Middle frontal gyrus (tissue), 1 donor: ENCODE data around the gene STRADA.

Experiments
- DNase-seq: peaks from one replicate; pipeline ENCODE4 v3.0.0-alpha.2; 2015; ENCODE audit warnings: low spot score; ENCODE audit errors: extremely low spot score

The STRADA gene

DNA sequence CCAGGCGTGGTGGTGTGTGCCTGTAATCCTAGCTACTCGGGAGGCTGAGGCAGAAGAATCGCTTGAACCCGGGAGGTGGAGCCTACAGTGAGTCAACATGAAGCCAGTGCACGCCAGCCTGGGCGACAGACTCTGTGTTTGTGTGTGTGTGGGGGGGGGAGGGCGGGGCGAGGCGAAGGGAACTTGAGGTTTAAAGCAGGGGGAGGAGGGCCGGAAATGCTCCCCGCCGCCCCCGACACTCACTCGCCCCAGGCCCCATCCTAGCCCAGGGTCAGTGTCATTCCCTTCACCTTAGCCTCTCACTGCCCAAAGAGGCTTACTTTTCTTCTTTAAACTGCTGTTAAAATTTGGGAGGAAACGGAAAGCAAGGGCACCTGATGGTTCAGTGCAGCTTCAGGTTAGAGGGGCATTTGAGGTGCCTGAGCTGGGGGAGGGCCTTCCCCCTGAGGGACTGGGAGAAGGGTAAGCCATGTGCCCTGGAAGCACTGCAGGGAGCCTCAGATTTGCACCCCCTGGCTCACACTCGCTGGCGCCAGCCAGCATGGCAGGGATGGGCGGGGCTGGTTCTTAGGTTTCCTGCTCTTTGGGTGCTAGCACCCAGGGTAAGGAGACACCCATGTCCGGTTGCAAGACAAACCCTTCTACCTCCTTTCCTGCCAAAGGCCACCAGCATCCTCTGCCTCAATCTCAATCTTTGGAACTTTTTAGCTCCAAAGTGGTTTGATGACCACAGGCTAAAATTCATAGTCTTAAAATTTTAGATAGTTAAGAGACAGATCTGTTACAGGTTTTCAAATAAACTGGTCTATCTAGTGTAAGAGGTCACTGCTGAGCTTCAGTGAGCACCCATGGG is 39.5 kb downstream of the STRADA start:
- no peak for DNase-seq

DNA sequence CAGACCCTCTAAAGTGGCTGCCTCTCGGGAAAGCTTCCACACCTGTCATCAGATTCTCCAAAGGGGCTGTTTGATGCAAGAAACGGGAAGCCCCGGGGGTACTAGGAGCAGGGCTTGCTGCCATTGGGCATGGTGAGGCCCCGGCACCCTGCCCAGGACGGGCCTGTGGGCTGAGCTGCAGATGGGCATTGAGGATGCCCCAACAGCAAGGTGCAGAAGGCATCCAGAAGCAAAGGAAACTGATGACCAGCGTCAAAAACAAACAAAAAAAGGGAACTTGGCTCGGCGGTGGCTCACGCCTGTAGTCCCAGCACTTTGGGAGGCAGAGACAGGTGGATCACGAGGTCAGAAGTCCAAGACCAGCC is 40.2 kb downstream of the STRADA start:
- DNase-seq, result no peak

DNA sequence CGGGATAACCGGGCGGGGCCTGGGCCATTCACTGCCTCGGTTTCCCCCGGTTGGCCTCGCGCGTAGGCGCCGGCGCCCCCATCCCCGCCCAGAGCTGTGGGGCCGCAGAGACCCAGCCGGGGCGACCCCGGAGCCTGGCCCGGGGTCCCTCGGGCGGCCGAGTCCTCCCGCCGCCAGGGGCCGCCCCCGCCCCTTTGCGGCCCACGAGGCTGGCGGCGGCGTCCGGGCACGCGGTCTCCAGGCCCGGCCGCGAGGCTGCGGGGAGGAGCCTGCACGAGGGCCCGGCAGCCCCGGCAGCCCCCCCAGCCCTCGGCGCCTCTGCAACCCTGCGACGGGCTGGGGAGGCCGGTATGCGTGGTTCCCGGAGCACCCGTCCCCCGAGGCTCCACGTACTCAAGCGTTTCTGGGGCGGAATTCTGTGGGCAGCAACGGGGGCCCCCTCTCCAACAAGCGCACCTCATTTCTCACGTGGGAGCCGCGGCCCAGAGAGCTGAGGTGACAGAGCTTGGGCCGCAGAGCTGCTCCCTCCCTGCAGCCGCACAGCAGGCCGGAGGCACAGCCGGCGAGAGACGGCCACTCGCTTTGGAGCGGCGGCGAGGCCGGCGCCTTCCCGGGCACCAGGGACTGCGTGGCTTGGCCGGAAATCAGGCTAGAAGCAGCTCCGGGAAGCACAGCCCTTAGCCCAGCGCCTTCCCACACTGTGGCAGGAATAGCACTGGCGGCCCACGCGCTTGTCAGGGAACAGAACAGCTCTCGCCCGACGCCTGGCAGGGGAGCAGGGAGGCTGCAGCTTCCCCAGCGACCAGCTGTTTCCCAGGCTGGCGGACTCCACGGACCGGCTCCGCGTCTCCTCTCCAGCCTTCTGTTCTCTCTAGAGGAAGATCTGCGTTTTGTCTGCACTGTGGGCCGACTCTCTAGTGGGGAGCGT is 40.8 kb downstream of the STRADA start:
- DNase-seq, result peak; percentile 66

DNA sequence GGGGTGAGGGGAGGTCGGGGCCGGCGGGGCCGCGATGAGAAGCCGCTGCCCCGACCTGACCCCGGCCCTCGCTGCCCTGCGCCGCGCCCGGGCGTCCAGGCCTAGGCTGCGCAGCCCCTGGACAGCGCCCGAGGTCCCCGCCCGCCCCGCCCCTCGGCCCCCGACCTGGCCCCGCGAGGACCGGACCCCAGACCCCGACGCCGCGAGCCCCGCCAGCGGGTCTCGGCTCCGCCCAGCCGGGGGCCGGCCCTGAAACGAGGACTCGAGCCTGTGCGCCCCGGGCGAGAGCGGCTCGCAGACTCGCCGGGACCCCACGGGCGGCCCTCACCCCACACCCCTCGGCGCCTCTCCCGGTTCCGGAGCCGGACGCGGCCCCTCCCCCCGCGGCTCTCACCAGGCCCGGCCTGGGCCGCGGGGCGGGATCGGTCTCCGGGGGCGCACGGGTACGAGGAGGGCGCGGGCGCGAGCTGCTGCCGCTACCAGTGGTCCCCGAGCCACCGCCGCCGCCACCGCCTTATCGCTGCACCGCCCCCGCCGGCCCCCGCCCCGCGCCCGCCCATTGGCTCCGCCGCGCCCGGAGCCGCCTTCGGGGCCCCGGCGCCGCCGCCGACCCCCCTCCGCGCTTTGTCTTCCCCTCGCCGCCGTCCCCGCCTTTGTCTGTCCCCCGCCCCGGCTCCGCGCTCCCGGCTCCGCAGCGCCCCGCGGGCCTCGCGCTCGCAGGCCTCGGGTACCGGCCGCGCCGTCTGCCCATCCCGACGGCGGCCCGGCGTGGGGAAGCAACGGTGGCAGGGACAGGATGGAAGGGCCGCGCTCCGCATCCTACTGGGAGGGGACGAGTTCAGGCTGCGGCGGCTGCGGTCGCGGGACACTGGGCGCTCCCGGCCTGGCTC is 41.7 kb downstream of the STRADA start, which contains the start of gene LIMD2:
Gene LIMD2, minus strand, starts transcription at position 488 of the 890 bp plus-strand sequence. CDS start 827 bp downstream, outside the sequence.
- DNase-seq, result no peak

DNA sequence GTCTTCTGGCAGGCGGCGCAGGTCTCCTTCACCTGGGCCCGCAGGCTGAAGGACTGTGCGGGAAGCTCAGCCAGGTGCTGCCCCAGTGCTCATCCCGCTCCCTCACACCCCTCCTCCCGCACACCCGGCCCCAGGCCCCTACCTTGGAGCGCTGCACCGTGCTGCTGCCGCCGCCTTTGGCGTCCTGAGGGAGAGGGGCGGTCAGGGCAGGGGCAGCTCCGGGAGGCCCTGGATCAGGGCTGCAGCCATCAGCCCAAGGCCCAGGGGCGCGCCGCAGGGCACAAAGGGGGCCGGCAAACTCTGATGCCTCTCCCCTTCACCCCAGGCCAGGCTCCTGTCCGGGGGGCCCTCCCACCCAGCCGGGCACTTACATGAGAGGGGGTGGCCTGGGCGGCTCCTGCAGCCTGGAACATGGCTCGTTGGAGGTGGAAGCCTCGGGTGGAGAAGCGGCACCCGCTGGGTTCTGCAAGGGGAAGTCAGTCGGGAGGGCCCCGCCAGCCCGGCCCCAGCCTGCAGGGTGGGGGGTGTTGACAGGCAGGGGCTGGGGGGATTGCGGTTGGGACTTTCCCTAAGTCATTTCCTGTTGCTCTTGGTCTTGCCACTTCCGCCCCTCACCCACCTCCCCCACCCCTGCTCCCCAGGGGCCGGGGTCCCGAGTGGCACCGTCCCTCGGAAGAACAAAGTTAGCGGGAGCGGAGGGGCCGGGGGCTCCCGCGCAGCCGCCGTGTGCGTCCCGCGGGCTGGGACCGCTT is 42.5 kb downstream of the STRADA start:
- DNase-seq, result no peak

DNA sequence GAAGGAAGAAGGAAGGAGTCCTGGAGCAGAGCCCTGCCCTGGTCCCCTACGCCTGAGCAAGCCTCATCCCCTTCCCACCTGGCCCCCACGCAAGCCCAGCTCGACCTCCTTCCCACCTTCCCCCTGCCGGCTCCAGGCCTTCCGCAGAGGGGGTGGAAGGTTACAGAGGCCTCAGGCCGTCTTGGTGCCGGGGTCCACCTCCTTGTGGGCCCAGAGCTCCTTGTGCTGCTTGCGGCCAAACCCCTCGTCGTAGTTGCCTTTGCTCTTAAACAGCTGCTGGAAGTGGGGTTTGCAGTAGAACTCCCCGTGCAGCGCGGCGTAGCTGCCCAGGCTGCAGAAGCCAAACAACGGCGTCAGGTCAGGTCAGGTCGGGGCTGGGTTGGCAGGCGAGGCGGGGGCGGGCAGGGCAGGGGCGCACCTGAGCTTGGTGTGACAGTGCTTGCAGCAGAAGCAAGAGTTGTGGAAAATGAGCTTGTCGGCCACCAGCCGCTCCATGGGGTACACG is 43.2 kb downstream of the STRADA start:
- no peak for DNase-seq

DNA sequence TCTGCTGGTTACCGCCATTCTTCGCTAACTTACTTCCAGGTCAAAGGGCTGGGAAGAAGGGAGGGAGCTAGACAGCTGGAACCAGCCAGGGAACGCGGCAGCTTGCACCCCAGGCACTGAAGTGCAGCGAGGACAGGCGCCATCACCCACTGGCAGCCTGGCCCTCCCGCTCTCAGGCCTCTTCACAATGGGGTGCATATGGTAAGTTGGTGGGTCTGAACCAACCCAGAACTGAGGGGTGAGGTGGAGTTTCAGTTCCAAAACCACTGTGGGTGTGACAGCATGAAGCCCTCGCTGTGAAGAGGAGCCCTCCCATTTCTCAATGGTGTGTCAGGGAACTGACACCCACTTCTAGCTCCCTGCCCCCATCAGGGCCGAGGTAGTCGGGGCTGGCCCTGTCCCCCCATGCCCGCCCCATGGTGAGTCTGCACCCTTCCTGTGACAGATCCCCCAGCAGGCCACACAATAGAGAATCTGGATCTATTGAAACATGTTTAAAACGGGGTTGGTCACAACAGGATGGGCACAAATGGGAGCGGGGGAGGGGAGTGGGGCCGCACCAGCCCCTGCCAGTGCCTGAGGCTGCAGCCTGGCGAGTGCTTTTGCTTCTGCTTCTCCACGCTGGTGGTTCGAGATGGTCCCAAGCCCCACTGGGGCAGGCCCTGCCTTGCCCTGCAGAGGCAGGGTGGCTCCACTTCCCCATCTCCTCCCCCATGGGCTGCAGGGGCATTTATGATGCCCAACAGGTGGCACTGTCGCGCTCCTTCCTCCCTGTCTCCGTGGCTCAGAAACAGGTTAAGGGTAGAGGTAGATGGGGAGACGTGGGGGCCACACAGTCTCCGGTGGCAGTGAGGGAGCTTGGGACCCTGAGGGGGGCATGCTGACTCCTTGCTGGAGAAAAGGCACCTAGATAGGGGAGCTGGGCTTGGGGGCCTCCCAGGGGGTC is 44.0 kb downstream of the STRADA start:
- no peak for DNase-seq

DNA sequence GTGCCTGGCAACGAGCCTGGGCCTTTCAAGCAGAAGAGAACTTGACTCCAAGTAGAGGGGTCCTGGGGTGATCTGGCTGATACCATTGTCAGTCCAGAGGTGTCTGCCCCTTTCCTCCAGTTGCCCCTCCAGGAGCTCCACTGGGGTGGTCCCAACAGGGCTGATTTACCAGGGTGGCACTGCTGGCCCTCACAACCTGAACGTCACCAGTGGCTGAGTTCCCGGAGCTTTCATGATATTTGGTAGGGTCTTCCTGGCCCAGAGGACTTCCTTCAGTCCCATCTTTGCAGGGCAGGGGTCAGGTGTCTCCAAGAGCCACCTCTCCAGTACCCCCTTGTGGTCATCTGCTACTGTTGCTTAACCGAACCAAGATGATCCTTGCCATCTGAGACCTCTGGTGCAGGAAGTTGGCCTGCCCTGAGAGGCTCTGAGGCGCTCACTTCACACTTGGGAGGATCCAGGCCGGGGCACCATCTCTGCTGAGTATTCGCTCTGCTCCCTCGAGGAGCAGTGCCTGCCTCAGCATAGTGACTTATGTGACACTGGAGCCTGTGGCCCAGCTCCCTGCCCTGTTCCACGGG is 45.1 kb downstream of the STRADA start:
- no peak for DNase-seq

DNA sequence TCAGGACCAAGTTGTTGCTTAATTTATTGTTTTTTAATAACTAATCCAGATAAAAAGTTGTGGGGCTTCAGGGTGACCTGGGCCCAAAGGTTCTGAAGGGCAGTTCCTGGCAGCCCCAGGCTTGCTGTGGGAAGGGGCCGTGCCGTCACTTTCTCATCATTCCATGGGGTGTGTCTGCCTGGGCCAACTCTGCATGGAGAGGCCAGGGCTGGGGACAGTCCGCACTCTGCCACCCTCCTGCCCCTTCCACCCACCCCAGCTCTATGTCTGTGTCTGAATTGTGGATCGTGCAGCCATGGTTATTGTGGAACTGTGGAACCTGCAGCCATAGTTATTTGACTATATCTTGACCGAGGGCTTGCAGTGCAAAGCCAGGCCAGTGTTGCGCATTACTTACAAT is 45.7 kb downstream of the STRADA start:
- no peak for DNase-seq

DNA sequence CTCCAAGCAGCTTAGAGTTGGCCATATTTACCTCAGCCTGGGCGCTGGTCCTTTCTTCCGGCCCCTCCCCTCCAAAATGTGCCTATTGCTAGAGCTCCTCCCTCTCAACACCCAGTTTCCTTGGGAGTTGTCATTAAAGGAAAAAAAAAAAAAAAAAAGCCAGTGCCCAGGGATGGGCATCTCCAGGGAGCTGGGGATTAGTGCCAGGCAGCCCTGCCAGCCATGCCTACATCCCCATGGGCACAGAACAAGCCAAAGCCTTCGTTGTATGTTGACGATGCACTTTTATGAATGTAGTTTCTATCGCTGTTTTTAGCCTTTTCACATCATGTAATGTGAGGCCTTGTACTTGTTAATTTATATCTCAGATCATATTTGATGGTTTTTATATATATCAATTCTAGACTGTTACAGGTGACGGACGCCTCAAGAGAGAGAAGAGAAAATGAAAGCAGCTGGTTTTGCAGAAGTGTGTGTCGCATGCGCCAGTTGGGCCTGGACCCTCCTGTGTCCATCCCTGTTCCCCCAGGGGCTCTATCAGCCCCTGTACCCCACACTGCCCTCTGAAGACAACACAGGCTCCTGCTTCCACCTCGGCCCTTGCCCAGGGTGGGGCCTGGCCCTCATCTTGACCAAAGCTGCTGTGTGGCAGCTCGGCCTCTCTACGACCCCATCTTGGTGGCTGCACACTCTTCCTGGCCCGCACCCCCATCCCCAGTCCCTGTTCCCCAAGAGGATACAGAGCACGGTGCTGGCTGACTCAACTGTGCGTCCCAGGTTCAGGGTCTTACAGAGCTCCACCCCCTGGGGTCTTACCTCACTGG is 46.4 kb downstream of the STRADA start:
- no peak for DNase-seq

DNA sequence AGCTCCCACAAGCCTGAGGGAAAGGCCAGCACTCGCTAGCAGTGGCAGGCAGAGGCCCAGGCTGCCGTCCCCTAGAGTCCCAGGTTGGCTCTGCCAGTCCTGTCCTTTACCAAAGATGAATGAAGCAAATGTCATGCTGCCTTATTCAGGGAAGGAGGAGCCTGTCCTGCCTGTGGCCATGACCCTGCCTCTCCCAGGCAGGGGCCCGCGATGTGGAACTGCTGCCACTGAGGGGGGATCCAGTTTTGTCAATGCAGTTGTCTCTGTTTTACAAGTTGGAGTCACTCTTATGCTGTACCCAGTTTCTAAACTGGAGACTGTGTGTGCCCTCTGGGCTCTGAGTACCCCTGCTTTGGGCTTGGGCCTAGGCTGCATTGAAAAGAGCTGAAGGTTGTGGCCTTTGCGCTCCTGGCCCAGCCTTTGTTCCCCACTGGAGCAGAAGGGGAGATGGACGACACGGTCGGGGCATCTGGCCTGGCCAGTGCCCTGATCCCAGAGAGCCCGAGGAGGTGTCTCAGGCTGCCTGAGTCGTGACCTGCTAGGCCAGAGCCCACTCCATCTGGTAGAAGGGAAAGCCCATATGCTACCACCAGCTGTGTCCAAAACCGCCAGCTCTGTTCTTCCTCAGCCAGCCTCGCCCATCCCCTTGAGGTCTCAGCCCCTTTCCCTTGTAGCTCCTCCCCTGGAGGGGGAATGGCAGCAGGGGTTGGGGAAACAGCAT is 47.2 kb downstream of the STRADA start:
- DNase-seq, result no peak

DNA sequence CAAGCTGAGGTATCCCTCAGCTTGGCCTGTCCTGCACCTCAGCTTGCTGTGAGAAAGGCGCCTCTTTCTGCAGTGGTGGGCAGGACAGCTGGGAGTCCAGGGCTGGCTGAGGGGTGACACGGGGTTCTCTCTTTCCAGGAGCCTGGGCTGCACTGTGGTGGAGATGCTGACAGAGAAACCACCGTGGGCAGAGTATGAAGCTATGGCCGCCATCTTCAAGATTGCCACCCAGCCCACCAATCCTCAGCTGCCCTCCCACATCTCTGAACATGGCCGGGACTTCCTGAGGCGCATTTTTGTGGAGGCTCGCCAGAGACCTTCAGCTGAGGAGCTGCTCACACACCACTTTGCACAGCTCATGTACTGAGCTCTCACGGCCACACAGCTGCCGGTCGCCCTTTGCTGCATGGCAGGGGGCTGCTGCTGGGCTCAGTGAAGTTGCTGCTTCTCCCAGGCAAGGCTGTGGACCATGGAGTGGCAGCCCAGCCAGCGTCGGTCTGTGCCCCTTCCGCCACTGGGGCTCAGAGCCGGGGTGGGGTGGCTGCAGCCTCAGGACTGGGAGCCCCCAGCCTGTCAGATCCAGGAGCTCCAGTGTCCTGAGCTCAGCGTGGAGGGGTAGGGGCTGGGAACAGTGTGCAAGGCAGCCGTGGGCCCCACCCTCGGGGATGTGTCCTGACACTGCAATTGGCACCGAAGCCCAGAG is 48.0 kb downstream of the STRADA start:
- DNase-seq, result no peak

DNA sequence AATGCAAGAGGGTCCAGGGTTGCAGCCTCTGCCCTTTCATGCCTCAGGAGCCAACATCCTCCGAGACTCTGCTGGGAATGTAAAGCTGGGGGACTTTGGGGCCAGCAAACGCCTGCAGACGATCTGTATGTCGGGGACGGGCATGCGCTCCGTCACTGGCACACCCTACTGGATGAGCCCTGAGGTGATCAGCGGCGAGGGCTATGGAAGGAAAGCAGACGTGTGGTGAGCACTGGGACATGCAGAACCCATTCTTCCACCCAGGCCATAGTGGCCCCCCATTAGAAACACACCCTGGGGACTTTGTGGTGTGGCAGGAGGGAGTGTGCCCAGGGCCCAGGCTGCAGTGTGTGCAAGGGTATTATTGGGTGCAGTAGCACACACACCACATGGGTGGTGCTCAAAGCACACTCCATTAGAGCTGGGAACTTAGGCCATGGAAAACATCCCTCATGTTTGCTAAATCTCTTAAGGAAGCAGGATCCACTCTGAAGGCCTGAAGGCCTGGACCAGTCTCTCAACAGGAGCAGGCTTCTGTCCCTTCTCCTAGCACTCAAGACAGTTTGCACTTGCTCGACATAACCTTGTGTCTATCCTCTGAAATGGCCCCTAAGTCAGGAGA is 49.3 kb downstream of the STRADA start:
- no peak for DNase-seq

DNA sequence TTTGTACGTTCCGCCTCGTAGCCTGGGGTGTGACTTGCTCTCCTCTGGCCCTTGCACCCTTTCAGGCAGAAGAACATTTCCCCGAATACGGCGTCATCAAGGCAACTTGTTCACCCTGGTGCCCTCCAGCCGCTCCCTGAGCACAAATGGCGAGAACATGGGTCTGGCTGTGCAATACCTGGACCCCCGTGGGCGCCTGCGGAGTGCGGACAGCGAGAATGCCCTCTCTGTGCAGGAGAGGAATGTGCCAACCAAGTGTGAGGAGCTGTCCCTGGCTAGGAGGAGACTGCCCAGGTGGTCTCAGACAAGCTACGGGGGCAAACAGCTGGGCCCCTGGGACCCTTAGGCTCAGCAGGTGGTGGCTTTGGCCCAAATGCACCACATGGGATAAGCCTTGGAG is 52.1 kb downstream of the STRADA start:
- no peak for DNase-seq

DNA sequence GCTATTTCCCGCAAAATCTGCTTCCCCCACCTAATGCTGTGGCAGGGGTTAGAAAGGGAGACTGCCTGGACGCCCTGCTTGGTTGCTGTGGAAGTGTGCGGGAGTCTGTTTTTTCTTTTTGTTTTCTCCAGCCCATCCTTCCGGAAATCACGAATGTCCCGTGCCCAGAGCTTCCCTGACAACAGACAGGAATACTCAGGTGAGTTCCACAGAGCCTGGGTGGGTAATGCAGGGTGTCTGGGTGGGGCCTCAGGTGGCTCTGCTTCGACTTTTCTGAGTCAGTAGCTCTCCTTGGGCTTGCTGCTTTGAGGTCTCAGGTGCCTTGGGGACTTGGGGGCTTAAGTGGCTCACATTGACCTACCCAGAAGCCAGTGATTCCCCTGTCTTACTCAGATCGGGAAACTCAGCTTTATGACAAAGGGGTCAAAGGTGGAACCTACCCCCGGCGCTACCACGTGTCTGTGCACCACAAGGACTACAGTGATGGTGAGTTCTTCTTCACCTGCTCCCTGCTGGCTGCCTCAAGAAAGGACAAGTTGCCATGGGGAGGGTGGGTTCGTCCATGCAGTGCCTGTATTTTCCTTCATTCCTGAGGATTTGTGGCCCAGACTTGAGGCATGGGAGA is 53.1 kb downstream of the STRADA start:
- DNase-seq, result no peak
